Activated CD4-positive, alpha-beta T cell treated with anti-CD3 and anti-CD28 coated beads, Interleukin-2, amount 10 ng/mL, durations not matched to agents 7 days and 5 days (primary cell): ENCODE measurements around the gene CLDN14. TPM values are rescaled to one million over a fixed set of nuclear protein-coding genes. Genes with fewer than 3 reads are reported as not detected.

ENCODE experiments used
- CTCF ChIA-PET: fragments of 350-600 bp; sonication (Branson Sonifier 250); formaldehyde crosslinking; loops from one replicate; lab custom pipeline; 2021; ENCODE audit warnings: antibody characterized with exemption; lab: Charles Lee
- POLR2A ChIA-PET: fragments of 350-600 bp; sonication (Branson Sonifier 250); formaldehyde crosslinking; loops from one replicate; lab custom pipeline; 2021; ENCODE audit warnings: antibody characterized with exemption; lab: Charles Lee
- DNase-seq: peaks from one replicate; pipeline ENCODE4 v3.0.0-alpha.2; 2020
- H3K27ac Mint-ChIP-seq: one replicate; pipeline ENCODE4 v1.8.0; 2021; ENCODE audit warnings: mild to moderate bottlenecking, moderate library complexity, mixed read lengths
- H3K27me3 Mint-ChIP-seq: one replicate; pipeline ENCODE4 v1.8.0; 2021; ENCODE audit warnings: mixed read lengths
- H3K36me3 Mint-ChIP-seq: one replicate; pipeline ENCODE4 v1.8.0; 2021; ENCODE audit warnings: low read depth, mixed read lengths
- H3K4me1 Mint-ChIP-seq: one replicate; pipeline ENCODE4 v1.8.0; 2021; ENCODE audit warnings: mixed read lengths
- H3K4me3 Mint-ChIP-seq: one replicate; pipeline ENCODE4 v1.8.0; 2021; ENCODE audit warnings: mild to moderate bottlenecking, moderate library complexity, mixed read lengths
- H3K9me3 Mint-ChIP-seq: one replicate; pipeline ENCODE4 v1.8.0; 2021; ENCODE audit warnings: mixed read lengths
- total RNA-seq, 2 experiments: library from RNA; stranded (reverse); gene quantifications; one replicate each; pipeline ENCODE4 v1.2.3, GENCODE V29; 2021

Gene CLDN14
- total RNA-seq, 2 experiments from 2014 or later, result not detected

DNA sequence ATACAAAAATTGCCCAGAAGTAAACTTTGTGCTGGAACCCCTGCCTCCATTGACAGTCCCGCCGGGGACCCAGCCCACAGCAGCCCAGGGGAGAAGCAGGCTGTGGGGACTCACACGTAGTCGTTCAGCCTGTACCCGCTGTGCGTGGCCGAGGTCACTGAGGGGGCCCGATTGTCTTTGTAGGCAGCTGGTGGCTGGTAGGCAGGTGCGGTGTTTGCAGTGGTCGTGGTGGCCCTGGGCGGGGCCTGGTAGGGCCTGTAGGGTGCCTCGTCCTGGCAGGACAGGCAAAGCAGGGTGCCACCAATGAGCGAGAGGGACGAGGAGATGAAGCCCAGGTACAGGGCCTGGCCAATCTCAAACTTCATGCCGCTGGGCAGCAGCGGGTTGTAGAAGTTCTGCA is 19.1 kb downstream of the CLDN14 start:
- CTCF ChIA-PET, result no interaction called here
- no peaks in the 10 kb centered on the region for H3K4me1 Mint-ChIP-seq
- H3K4me3 Mint-ChIP-seq, result no peak overlapping the region
- no peaks in the 10 kb centered on the region for H3K27me3 Mint-ChIP-seq
- POLR2A ChIA-PET, result no interaction called here
- DNase-seq, result no peak
- H3K36me3 Mint-ChIP-seq, result no peaks in the 10 kb centered on the region
- no peaks in the 10 kb centered on the region for H3K9me3 Mint-ChIP-seq
- H3K27ac Mint-ChIP-seq, result no peak overlapping the region

DNA sequence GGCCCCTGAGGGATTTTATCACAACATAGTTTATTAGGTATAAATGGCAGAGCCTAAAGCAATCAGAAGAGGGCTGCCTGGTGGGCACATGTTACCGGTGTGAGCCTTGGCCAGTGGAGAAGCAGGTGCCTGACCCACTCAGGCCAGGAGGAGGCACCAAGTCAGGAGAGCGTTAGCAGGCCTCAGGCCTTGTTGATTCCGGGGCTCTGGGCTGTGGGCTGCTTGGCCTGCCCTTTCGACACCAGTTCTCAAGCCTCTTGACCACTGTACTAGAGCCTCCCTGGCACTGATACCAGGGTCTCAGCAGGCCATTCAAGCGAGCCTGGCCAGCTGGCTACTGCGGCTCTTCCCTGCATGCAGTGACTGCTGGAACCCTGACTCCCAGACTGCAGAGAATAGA is 20.8 kb downstream of the CLDN14 start:
- H3K27me3 Mint-ChIP-seq, result no peaks in the 10 kb centered on the region
- H3K36me3 Mint-ChIP-seq, result no peaks in the 10 kb centered on the region
- no peak overlapping the region for H3K27ac Mint-ChIP-seq
- H3K4me1 Mint-ChIP-seq, result no peaks in the 10 kb centered on the region
- POLR2A ChIA-PET, result no interaction called here
- CTCF ChIA-PET, result interaction anchor here (0.7 kb wide), 1 partner anchor 19 kb away, joined by 5 read pairs; no protein-coding TSS in a partner anchor
- H3K9me3 Mint-ChIP-seq, result no peaks in the 10 kb centered on the region
- no peak for DNase-seq
- H3K4me3 Mint-ChIP-seq, result no peak overlapping the region

DNA sequence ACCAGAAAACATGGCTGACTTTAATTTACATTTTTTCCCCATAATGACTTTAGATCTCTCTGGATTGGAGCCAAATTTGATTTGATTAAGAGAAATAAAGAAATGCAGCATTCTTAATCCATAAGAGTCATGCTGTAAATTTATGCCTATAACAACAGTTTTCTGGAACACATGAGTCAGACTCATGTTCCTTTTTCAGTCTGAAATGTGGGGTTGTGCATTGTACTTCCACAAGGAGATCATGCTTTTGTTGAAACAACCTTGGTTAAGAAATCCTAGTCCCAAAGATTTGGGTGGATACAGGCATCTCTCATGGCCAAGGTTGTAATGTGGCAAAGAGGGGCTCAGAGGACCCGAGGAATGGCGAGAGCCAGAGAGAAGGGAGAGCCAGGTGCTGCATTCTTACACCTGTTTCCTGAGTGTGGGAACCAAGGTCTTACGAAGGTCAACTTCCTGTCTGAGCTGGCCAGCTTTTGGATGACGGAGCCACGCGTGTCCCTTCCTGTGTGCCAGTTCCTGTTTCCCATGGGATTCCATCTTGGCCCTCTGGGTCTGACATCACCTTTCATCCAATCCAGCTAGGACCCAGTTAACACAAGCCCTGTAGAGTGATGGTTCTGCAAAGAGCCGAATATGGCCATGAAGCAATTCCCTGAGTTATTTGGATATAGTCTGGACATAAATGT is 23.1 kb downstream of the CLDN14 start:
- POLR2A ChIA-PET, result no interaction called here
- Mint-ChIP-seq H3K9me3 (no peaks in the 10 kb centered on the region), H3K4me3 (no peak overlapping the region), H3K36me3 (no peaks in the 10 kb centered on the region), H3K27ac (no peak overlapping the region), H3K27me3 (peaks cover 2% of the 10 kb centered on the region), H3K4me1 (no peaks in the 10 kb centered on the region)
- CTCF ChIA-PET, result no interaction called here
- no peak for DNase-seq

DNA sequence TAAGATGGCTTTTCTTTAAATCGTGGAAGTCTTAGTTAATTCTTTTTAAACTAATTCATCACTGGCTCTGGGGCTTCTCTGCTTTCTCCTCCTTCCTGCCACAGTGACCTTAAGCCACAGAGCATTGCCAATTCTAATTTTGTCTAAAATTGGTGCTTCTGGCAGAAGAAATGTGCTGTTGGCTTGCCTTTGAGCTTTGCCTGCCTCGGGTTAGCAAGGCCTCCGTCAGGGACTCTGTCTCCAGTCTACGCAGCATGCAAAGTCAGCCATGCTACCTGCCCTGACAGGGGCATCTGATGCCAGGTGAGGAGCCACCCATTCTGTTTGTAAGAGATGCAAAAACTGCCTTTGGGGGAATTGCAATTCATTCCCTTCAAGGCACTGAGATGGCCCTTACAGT is 25.2 kb downstream of the CLDN14 start:
- H3K4me3 Mint-ChIP-seq, result no peak overlapping the region
- H3K4me1 Mint-ChIP-seq, result no peaks in the 10 kb centered on the region
- peaks cover 2% of the 10 kb centered on the region for H3K27me3 Mint-ChIP-seq
- no peak overlapping the region for H3K27ac Mint-ChIP-seq
- H3K9me3 Mint-ChIP-seq, result no peaks in the 10 kb centered on the region
- no peaks in the 10 kb centered on the region for H3K36me3 Mint-ChIP-seq
- DNase-seq, result no peak
- ChIA-PET POLR2A (no interaction called here), CTCF (no interaction called here)

DNA sequence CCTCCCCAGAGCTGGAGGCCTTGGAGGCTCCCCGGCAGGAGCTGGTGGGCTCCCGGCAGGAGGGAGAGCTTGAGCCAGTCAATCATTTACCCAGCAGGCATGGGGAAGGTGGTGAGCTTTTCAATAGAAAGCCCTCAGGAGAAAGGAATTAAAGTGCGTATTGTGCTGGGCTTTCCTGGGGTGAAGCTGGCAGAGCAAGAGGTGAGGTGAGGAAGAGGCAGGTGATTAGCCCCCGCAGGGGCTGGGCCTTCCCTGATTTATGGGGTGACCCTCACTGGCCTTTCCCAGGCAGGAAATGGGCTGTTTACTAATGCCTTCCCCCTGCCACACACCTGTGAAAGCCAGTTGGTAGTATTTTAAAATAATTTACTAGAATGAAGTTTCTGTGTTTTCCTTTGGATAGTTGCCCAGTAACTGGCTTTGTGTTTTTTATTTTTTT is 25.8 kb downstream of the CLDN14 start:
- Mint-ChIP-seq H3K27ac (no peak overlapping the region), H3K27me3 (peaks cover 2% of the 10 kb centered on the region), H3K36me3 (no peaks in the 10 kb centered on the region), H3K4me1 (no peaks in the 10 kb centered on the region), H3K4me3 (no peak overlapping the region), H3K9me3 (no peaks in the 10 kb centered on the region)
- ChIA-PET CTCF (interaction anchor here (0.6 kb wide), 1 partner anchor 877 kb away, joined by 3 read pairs; no protein-coding TSS in a partner anchor), POLR2A (no interaction called here)
- no peak for DNase-seq

DNA sequence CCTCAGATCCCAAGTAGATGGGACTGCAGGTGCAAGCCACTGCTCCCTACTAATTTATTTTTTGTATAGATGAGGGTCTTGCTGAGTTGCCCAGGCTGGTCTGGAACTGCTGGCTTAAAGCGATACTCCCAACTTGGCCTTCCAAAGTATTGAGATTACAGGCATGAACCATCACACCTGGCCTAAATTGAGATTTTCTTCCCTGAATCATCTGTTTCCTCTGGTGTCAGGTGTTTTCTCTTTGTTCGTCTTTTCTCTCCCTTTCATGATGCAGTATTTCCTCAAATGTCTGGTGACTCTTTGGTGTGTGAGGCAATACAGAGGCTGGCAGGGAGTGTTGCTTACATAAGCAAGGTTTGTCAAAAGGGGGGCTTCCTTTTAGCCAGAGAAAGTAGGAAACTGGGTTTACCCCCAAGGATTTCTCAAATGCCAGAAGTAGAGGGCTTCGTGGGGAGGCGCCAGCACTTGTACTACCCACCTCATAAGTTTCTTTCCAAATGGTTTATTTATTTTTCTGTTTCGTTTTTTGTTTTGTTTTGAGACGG is 27.6 kb downstream of the CLDN14 start:
- H3K4me3 Mint-ChIP-seq, result no peak overlapping the region
- H3K4me1 Mint-ChIP-seq, result no peaks in the 10 kb centered on the region
- H3K9me3 Mint-ChIP-seq, result no peaks in the 10 kb centered on the region
- no peaks in the 10 kb centered on the region for H3K36me3 Mint-ChIP-seq
- H3K27me3 Mint-ChIP-seq, result peaks cover 2% of the 10 kb centered on the region
- ChIA-PET CTCF (no interaction called here), POLR2A (no interaction called here)
- DNase-seq, result no peak
- no peak overlapping the region for H3K27ac Mint-ChIP-seq

DNA sequence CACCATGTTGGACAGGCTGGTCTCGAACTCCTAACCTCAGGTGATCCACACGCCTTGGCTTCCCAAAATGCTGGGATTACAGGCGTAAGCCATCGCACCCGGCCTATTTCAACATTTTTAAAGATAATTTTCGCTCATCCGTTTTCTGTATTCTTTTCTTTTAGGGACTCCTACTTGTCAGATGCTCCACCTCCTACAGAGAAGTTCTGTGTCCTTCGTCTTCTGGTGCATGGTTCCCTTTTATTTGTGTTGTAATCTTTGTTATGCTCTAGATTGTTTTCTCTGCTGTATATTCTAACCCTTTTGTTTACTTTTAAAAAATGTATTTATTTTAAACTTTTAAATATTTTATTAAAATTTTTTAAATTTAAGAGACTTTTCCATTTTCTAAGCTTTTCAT is 28.4 kb downstream of the CLDN14 start:
- H3K4me3 Mint-ChIP-seq, result no peak overlapping the region
- no peaks in the 10 kb centered on the region for H3K4me1 Mint-ChIP-seq
- ChIA-PET POLR2A (no interaction called here), CTCF (no interaction called here)
- no peaks in the 10 kb centered on the region for H3K36me3 Mint-ChIP-seq
- peaks cover 2% of the 10 kb centered on the region for H3K27me3 Mint-ChIP-seq
- no peak for DNase-seq
- no peak overlapping the region for H3K27ac Mint-ChIP-seq
- no peaks in the 10 kb centered on the region for H3K9me3 Mint-ChIP-seq

DNA sequence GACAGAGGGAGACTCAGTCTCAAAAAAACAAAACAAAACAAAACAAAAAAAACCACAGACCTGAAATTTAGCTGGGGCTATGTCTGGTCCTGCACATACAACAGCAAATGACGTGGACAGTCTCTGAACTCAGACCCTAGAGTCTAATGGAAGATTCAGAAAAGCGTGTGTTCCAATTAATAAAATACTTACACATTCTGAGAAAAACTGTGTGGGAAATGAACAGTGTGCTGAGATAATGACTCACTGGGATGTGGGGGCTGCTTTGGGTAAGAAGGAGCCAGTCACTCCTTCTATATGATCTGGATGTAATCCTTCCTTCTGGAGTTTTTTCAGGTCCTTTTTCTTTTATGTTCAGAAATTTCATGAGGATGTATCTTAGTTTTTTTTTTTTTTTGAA is 29.4 kb downstream of the CLDN14 start:
- peaks cover 2% of the 10 kb centered on the region for H3K27me3 Mint-ChIP-seq
- no peaks in the 10 kb centered on the region for H3K36me3 Mint-ChIP-seq
- no peak overlapping the region for H3K27ac Mint-ChIP-seq
- ChIA-PET POLR2A (no interaction called here), CTCF (no interaction called here)
- H3K9me3 Mint-ChIP-seq, result no peaks in the 10 kb centered on the region
- no peak overlapping the region for H3K4me3 Mint-ChIP-seq
- no peak for DNase-seq
- no peaks in the 10 kb centered on the region for H3K4me1 Mint-ChIP-seq

DNA sequence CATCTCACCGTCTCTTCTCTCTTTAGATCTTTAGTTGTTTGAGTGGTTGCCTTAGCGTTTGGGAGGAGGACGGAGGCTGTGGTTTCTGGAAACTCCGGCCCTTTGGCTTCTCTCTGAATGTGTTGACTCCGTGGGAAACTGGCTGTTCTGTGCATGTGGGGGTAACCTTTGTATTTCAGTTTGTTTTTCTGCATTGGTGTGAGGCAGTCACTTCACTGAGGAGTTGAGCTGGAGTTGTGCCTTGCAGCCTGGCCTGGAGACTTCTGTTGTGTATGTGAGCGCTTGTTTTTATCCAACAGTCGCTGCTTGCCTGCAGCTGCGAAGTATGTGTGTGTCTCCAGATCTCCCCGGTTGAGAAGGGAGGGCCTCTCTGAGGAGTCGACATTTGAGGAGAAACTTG is 33.6 kb downstream of the CLDN14 start:
- H3K27ac Mint-ChIP-seq, result no peak overlapping the region
- H3K27me3 Mint-ChIP-seq, result no peaks in the 10 kb centered on the region
- no peak for DNase-seq
- H3K4me1 Mint-ChIP-seq, result no peaks in the 10 kb centered on the region
- no peaks in the 10 kb centered on the region for H3K9me3 Mint-ChIP-seq
- CTCF ChIA-PET, result no interaction called here
- POLR2A ChIA-PET, result no interaction called here
- no peaks in the 10 kb centered on the region for H3K36me3 Mint-ChIP-seq
- H3K4me3 Mint-ChIP-seq, result no peak overlapping the region

DNA sequence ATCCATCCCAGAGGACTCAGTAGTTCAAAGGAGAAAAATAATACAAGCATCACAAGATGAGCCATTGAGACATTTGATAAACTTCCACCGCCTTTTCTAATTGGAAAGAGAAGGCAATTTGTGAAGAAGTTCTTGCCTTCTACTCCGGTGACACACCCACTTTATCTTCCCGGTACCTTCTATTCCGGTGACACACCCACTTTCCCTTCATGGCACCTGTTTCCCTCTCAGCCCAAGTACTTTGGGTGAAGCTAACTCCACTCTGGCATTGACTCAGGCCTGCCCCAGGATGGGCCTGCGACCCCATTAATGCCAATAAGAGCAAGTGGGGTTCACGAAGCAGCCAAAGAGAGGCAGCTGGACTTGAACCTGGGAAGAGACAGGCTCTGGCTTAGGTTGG is 38.2 kb downstream of the CLDN14 start:
- CTCF ChIA-PET, result interaction anchor here (0.6 kb wide), 1 partner anchor 1642 kb away, joined by 4 read pairs; no protein-coding TSS in a partner anchor
- peaks cover 3% of the 10 kb centered on the region for H3K9me3 Mint-ChIP-seq
- no peaks in the 10 kb centered on the region for H3K36me3 Mint-ChIP-seq
- no peak for DNase-seq
- H3K27me3 Mint-ChIP-seq, result peaks cover 3% of the 10 kb centered on the region
- H3K4me3 Mint-ChIP-seq, result no peak overlapping the region
- POLR2A ChIA-PET, result no interaction called here
- no peaks in the 10 kb centered on the region for H3K4me1 Mint-ChIP-seq
- no peak overlapping the region for H3K27ac Mint-ChIP-seq

DNA sequence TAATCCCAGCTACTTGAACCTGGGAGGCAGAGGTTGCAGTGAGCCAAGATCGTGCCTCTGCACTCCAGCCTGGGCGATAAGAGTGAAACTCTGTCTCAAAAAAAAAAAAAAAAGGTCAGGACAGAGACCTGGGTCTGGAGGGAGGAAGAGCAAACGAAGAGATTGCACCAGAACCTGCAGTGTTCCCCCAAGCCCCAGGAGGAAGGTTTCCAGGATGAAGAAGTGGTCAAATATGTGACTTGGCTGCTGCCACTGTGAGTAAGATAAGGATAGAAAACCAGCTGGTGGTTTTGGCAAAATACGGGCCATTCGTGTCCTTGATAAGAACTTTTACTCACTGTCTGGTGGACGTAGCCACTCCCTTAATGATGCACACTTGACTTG is 42.2 kb downstream of the CLDN14 start:
- CTCF ChIA-PET, result interaction anchor here (0.6 kb wide), 1 partner anchor 1029 kb away, joined by 3 read pairs; no protein-coding TSS in a partner anchor
- no peaks in the 10 kb centered on the region for H3K4me1 Mint-ChIP-seq
- H3K4me3 Mint-ChIP-seq, result no peak overlapping the region
- no peak for DNase-seq
- H3K27ac Mint-ChIP-seq, result no peak overlapping the region
- POLR2A ChIA-PET, result no interaction called here
- H3K27me3 Mint-ChIP-seq, result peaks cover 3% of the 10 kb centered on the region
- no peaks in the 10 kb centered on the region for H3K36me3 Mint-ChIP-seq
- peaks cover 3% of the 10 kb centered on the region for H3K9me3 Mint-ChIP-seq

DNA sequence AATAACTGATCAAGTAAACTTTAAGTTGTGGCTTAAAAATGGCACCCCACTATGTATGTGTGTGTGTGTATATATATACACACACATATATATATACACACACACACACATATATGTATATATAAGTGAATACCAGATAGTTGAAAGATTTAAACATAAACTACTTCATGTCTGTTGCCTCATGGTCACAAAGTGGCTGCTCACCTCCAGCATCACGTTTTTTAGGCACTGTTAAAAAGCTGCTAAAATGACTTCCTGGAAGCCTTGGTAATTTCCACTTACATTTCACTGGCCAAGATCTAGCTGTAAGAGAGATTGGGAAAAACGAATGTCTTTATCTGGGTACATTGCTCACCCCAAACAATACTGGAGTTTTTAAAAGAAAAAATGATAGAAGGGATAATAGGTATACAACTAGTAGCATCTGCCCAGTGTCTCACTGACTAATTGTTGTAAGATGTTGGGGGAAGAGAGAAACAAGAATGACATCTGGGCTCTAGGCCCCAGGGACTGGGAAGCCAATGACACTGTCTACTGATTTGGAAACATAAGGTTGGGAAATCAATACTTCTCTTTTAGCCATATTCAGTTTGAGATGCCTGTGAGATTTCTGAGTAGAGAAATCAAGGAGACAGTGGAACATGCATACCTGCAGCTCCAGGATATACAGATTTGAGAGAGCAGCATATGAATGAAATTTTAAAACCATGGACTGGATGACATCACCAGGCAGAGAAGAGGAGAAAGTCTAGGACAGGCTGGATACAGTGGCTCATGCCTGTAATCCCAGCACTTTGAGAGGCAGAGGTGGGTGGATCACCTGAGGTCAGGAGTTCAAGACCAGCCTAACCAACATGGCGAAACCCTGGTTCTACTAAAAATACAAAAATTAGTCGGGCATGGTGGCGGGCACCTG is 42.8 kb downstream of the CLDN14 start:
- Mint-ChIP-seq H3K27me3 (peaks cover 5% of the 10 kb centered on the region), H3K4me1 (no peaks in the 10 kb centered on the region), H3K9me3 (peaks cover 3% of the 10 kb centered on the region), H3K36me3 (no peaks in the 10 kb centered on the region), H3K4me3 (no peak overlapping the region), H3K27ac (no peak overlapping the region)
- CTCF ChIA-PET, result interaction anchor here (0.6 kb wide), 1 partner anchor 1030 kb away, joined by 3 read pairs; no protein-coding TSS in a partner anchor
- DNase-seq, result no peak
- POLR2A ChIA-PET, result no interaction called here

DNA sequence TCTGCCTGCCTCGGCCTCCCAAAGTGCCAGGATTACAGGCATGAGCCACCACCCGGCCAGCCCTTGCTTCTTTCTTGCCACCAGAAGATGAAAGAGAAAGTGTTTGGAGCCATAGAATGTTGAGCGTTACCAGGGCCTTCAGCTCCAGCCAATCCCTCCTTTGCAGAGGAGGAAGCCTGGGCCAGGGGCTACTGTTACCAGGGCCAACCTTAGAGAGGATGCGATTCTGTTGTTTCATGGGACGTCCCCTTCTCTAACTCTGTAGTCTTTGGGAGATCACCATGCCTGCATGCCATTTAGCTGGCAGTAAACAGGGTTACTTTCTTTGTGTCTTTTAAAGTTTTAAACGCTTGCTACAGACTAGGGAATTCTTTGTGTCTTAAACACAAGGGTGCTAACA is 45.8 kb downstream of the CLDN14 start:
- Mint-ChIP-seq H3K27ac (no peak overlapping the region), H3K27me3 (peaks cover 8% of the 10 kb centered on the region), H3K9me3 (peaks cover 3% of the 10 kb centered on the region), H3K36me3 (peaks cover 2% of the 10 kb centered on the region), H3K4me3 (no peak overlapping the region), H3K4me1 (peaks cover 13% of the 10 kb centered on the region)
- ChIA-PET CTCF (no interaction called here), POLR2A (no interaction called here)
- no peak for DNase-seq
